Endodermal cell (in vitro differentiated cells): Measurements from ENCODE around the gene ZNF335. TPM values are rescaled to one million over a fixed set of nuclear protein-coding genes. Genes with fewer than 3 reads are reported as not detected.
"Not testable (repeated sequence)": the region's sequence is repeated elsewhere in the genome, so short reads cannot be mapped to it uniquely, and the experiment has no call there.

Source experiments
- DNase-seq: peaks from one replicate; pipeline ENCODE4 v3.0.0-alpha.2; 2017
- H3K27ac ChIP-seq: 2 replicates; pipeline ENCODE4 v1.5.1; 2013; ENCODE audit warnings: mild to moderate bottlenecking, low read depth, low read length, moderate library complexity
- H3K27me3 ChIP-seq: 2 replicates; pipeline ENCODE4 v1.6.1; 2013; ENCODE audit warnings: mild to moderate bottlenecking, low read length, moderate library complexity; ENCODE audit not compliant: insufficient read depth, control insufficient read depth, poor library complexity, severe bottlenecking
- H3K36me3 ChIP-seq: 2 replicates; pipeline ENCODE4 v1.7.0; 2013; ENCODE audit warnings: mild to moderate bottlenecking, low read length, moderate library complexity; ENCODE audit not compliant: control insufficient read depth, insufficient read depth
- H3K4me1 ChIP-seq: one replicate; pipeline ENCODE4 v1.7.0; 2013; ENCODE audit warnings: low read length; ENCODE audit not compliant: control insufficient read depth, insufficient read depth
- H3K4me3 ChIP-seq: 2 replicates; pipeline ENCODE4 v1.5.1; 2013; ENCODE audit warnings: mild to moderate bottlenecking, low read length, moderate library complexity
- H3K9ac ChIP-seq: 2 replicates; pipeline ENCODE4 v1.6.1; 2013; ENCODE audit warnings: mild to moderate bottlenecking, low read length, moderate library complexity; ENCODE audit not compliant: poor library complexity, severe bottlenecking; ENCODE audit errors: extremely low read depth
- H3K9me3 ChIP-seq: 2 replicates; pipeline ENCODE4 v1.6.1; 2013; ENCODE audit warnings: mild to moderate bottlenecking, low read length, moderate library complexity; ENCODE audit not compliant: control insufficient read depth
- H3K27ac Mint-ChIP-seq: 2 replicates; pipeline ENCODE4 v1.8.0; 2020; ENCODE audit warnings: mixed read lengths
- H3K27me3 Mint-ChIP-seq: 2 replicates; pipeline ENCODE4 v1.8.0; 2021; ENCODE audit warnings: mild to moderate bottlenecking, mixed read lengths; ENCODE audit not compliant: insufficient read depth
- H3K36me3 Mint-ChIP-seq: 2 replicates; pipeline ENCODE4 v1.8.0; 2020; ENCODE audit warnings: low read depth, mixed read lengths
- H3K4me1 Mint-ChIP-seq: 2 replicates; pipeline ENCODE4 v1.8.0; 2020; ENCODE audit warnings: mixed read lengths
- H3K4me3 Mint-ChIP-seq: 2 replicates; pipeline ENCODE4 v1.8.0; 2020; ENCODE audit warnings: mild to moderate bottlenecking, moderate library complexity, mixed read lengths
- H3K9me3 Mint-ChIP-seq: 2 replicates; pipeline ENCODE4 v1.8.0; 2020; ENCODE audit warnings: mild to moderate bottlenecking, mixed read lengths
- WGBS, 2 experiments: methylation state at CpG; one replicate each; pipeline versions ENCODE4 v1.1.5 to v1.1.7; 2013; ENCODE audit warnings: missing lambda C conversion rate in 2 of 2, mixed read lengths in 1 of 2; ENCODE audit not compliant: insufficient coverage in 1 of 2, insufficient read length in 1 of 2; 5-methylcytosine and 5-hydroxymethylcytosine counted together
- total RNA-seq, 2 donors: library from RNA; stranded (reverse); fragmentation: NEBNext Ultra II Directional in 1 of 2; extraction: Animal tissue kit (Norgen Biotek cat#: 25700) in 1 of 2; gene quantifications; 2 replicates in 1 of 2; 3 replicates in 1 of 2; pipeline ENCODE4 v1.2.1, GENCODE V29; 2021
- TF ChIP-seq, protein P1 (sequence below): fragments of 200-600 bp; sonication (generic); conservative IDR thresholded peaks from 2 replicates; pipeline ENCODE4 v1.5.0; 2021; ENCODE audit warnings: antibody characterized with exemption, mild to moderate bottlenecking

ZNF335 gene
- total RNA-seq, 2 donors from 2014 or later, result 18.3 to 21.0 TPM

DNA sequence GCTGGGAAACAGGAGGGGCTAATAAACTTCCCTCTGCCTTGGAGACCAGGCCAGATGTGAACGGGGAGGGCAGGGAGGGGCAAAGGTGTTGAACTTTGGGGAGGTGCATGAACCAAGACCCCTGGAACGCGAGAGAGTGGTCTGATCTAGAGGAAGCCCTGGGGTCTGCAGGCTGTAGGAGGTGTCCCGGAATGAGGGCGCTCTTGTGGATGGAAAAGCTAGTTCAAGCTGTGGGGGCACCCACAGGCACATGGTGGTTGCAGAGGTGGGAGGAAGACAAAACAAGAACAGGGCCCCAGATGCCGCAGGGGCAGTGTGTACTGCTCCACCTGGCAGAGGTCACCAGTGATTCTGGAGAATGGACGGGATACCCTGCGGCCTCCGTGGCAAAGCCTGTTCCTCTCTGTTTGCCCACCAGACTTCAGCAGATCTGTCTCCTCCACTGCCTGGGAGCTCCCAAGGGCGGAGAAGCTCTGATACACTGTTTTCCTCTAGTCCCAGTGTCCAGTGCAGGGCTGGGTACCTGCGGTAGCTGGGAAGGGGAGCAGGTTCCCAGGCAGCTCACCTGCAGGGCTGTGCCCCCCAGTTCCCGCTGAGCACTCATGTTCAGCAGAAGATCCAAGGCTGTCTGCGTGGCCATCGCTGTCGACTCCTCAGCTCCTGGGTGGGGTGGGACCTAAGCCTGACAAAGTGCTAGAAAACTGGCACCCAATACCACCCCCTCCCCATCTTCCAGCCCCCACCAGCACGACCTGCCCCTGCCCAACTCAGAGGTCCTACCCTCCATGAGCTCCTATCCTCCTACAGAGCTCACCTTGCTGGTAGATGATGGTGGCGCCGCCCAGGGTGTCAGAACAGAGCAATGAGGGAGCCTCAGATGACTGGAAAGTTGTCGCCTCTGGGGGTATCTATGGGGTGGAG lies 14.7 kb downstream of the ZNF335 start:
- WGBS, 2 experiments, result 94 to 96% methylated on average over 13 to 19 of the region's 19 CpGs

DNA sequence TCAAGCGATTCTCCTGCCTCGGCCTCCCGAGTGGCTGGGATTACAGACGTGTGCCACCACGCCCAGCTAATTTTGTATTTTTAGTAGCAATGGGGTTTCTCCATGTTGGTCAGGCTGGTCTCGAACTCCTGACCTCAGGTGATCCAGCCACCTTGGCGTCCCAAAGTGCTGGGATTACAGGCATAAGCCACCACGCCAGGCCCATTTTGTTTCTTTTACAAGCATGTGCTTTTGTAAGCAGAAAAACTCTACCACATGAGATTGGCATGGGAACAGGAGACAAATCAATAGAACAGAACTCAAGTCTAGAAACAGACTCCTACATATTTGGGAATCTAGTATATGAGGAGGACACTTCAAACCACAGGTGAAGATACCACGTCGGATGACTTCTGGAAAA lies 15.7 kb downstream of the ZNF335 start:
- 92 to 95% methylated on average over 8 to 10 of the region's 10 CpGs for WGBS, 2 experiments
- H3K9me3 ChIP-seq, H3K27ac Mint-ChIP-seq, H3K4me3 Mint-ChIP-seq, H3K9me3 Mint-ChIP-seq, H3K4me1 Mint-ChIP-seq, H3K4me1 ChIP-seq, H3K27me3 ChIP-seq, H3K27me3 Mint-ChIP-seq, DNase-seq, H3K27ac ChIP-seq, H3K4me3 ChIP-seq, H3K9ac ChIP-seq: not testable (repeated sequence)
- peaks cover 63% of the 10 kb centered on the region for H3K36me3 Mint-ChIP-seq
- peaks cover 74% of the 10 kb centered on the region for H3K36me3 ChIP-seq

More for the DNA sequence above, 14.7 kb downstream of the ZNF335 start:
- Histone ChIP-seq H3K9ac (no peak overlapping the region), H3K27ac (no peak overlapping the region), H3K4me1 (no peaks in the 10 kb centered on the region), H3K36me3 (peaks cover 72% of the 10 kb centered on the region), H3K9me3 (no peaks in the 10 kb centered on the region), H3K27me3 (no peaks in the 10 kb centered on the region), H3K4me3 (no peak overlapping the region)
- TF ChIP-seq, protein P1, sequence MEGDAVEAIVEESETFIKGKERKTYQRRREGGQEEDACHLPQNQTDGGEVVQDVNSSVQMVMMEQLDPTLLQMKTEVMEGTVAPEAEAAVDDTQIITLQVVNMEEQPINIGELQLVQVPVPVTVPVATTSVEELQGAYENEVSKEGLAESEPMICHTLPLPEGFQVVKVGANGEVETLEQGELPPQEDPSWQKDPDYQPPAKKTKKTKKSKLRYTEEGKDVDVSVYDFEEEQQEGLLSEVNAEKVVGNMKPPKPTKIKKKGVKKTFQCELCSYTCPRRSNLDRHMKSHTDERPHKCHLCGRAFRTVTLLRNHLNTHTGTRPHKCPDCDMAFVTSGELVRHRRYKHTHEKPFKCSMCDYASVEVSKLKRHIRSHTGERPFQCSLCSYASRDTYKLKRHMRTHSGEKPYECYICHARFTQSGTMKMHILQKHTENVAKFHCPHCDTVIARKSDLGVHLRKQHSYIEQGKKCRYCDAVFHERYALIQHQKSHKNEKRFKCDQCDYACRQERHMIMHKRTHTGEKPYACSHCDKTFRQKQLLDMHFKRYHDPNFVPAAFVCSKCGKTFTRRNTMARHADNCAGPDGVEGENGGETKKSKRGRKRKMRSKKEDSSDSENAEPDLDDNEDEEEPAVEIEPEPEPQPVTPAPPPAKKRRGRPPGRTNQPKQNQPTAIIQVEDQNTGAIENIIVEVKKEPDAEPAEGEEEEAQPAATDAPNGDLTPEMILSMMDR, result no peak
- no peak overlapping the region for H3K4me3 Mint-ChIP-seq
- no peaks in the 10 kb centered on the region for H3K9me3 Mint-ChIP-seq
- H3K36me3 Mint-ChIP-seq, result peaks cover 58% of the 10 kb centered on the region
- no peak overlapping the region for H3K27ac Mint-ChIP-seq
- peak; percentile 34 for DNase-seq
- no peaks in the 10 kb centered on the region for H3K27me3 Mint-ChIP-seq
- H3K4me1 Mint-ChIP-seq, result no peaks in the 10 kb centered on the region

DNA sequence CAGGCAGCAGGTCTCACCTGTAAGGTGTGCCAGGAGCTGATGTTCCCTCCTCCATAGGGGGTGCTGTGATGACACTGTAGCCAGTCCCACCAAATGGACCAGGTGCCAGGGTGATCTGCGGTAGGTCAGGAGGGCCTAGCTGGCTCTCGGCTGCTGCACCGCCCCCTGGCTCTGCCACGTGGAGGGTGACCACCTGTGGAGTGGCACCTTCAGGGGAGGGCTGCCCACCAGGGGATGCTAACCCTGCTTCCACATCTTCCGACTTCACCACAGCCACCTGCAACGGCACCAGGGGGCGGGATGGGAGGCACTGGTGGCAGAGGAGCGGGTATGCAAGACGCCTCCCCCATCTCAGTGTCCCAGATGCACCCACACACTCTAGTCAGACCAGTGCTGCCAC lies 18.3 kb downstream of the ZNF335 start:
- peaks cover 67% of the 10 kb centered on the region for H3K36me3 ChIP-seq
- peaks cover 56% of the 10 kb centered on the region for H3K36me3 Mint-ChIP-seq
- H3K4me3 ChIP-seq, result no peak overlapping the region
- no peaks in the 10 kb centered on the region for H3K27me3 ChIP-seq
- no peak overlapping the region for H3K27ac ChIP-seq
- H3K9me3 Mint-ChIP-seq, result no peaks in the 10 kb centered on the region
- 92 to 95% methylated on average over 7 to 9 of the region's 9 CpGs for WGBS, 2 experiments
- no peak for DNase-seq
- H3K4me1 ChIP-seq, result no peaks in the 10 kb centered on the region
- no peaks in the 10 kb centered on the region for H3K4me1 Mint-ChIP-seq
- H3K9me3 ChIP-seq, result no peaks in the 10 kb centered on the region
- TF ChIP-seq, protein P1, result no peak
- no peaks in the 10 kb centered on the region for H3K27me3 Mint-ChIP-seq
- H3K4me3 Mint-ChIP-seq, result no peak overlapping the region
- no peak overlapping the region for H3K9ac ChIP-seq
- no peak overlapping the region for H3K27ac Mint-ChIP-seq
